Adipose tissue (tissue), 3 donors: Measurements from ENCODE around the gene NFIX. TPM values are rescaled to one million over a fixed set of nuclear protein-coding genes. Genes with fewer than 3 reads are reported as not detected.

Experiments
- H3K27ac ChIP-seq: one replicate; pipeline ENCODE4 v1.5.1; 2013; ENCODE audit warnings: low read depth, low read length
- WGBS, 3 donors: extraction: QIAGEN DNeasy Blood & Tissue Kit; methylation state at CpG; one replicate each; pipeline ENCODE4 v1.1.7; 2013; 5-methylcytosine and 5-hydroxymethylcytosine counted together
- polyA plus RNA-seq, 3 donors: library from polyadenylated mRNA; stranded (reverse); fragments of 200-250 nt; gene quantifications; one replicate each; pipeline ENCODE4 v1.2.3, GENCODE V29; 2013
- donor health status: healthy with polysubstance abuse.
- donor health status: Bipolar disorder and iron deficiency.
- donor health status: healthy.

The NFIX gene
- polyA plus RNA-seq, 3 donors = 12.3 to 88.6 (median 77.6) TPM

GRCh38 chr19:13025819-13026456, 30.7 kb downstream of the NFIX start:
- WGBS, 3 donors = 42 to 64% (median 49%) methylated on average over 7 of the region's 7 CpGs
- H3K27ac ChIP-seq = no peak overlapping the region

- no peak overlapping the region for H3K27ac ChIP-seq
- WGBS, 3 donors = 33 to 58% (median 49%) methylated on average over 14 of the region's 14 CpGs
Observed at GRCh38 chr19:13026462-13027370, 31.4 kb downstream of the NFIX start.

GRCh38 chr19:13027557-13027956, 32.3 kb downstream of the NFIX start:
- H3K27ac ChIP-seq = no peak overlapping the region
- WGBS, 3 donors = 77 to 86% (median 78%) methylated on average over 6 of the region's 6 CpGs

DNA sequence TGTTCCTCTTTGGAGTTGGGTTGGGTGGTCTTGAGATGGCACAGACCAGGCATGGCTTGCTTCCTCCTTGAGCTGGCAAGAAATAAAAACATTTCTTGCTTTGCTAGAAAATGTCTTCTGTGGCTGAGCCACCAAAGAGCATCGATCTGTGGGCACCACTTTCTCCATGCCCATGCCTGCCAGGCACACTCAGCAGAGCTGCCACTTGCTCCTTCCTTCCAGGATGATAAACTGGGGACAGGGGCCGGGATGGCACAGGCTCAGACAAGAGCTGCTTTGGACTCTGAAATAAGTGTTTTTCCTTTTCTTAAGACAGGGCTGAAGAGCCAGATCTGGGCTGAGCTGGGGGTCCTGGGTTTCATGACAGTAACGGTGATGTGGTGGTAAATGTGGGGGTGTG, 32.8 kb downstream of the NFIX start:
- WGBS, 3 donors = 80 to 92% (median 84%) methylated on average over 3 of the region's 3 CpGs
- no peak overlapping the region for H3K27ac ChIP-seq

GRCh38 chr19:13029301-13029880, 34.1 kb downstream of the NFIX start:
- 59 to 86% (median 69%) methylated on average over 9 of the region's 9 CpGs for WGBS, 3 donors
- no peak overlapping the region for H3K27ac ChIP-seq

DNA sequence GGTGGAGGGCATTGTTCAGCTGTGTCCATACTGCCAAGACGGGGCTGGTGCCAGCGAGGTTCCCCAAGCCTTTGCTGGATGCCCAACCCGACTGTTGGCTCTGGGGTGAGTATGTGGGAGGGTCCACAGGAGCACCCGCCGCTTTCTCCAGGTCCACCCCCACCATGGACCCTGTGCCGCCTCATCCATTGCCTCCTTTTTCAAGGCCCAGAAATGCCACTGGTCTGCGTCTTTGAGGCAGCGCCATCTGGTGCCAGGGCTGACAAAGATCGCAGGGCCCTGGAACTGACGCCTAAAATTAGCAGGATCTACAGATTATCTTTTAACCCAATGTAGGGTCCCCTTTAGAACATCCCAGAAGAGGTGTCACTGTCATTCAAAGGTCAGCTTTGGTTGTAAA, 34.6 kb downstream of the NFIX start:
- WGBS, 3 donors = 66 to 72% (median 70%) methylated on average over 10 of the region's 10 CpGs
- no peak overlapping the region for H3K27ac ChIP-seq

GRCh38 chr19:13031917-13032623, 36.8 kb downstream of the NFIX start:
- WGBS, 3 donors = 63 to 67% (median 63%) methylated on average over 12 of the region's 12 CpGs
- no peak overlapping the region for H3K27ac ChIP-seq

GRCh38 chr19:13032837-13033236, 37.6 kb downstream of the NFIX start:
- H3K27ac ChIP-seq = no peak overlapping the region
- 85 to 93% (median 85%) methylated on average over 13 of the region's 13 CpGs for WGBS, 3 donors

DNA sequence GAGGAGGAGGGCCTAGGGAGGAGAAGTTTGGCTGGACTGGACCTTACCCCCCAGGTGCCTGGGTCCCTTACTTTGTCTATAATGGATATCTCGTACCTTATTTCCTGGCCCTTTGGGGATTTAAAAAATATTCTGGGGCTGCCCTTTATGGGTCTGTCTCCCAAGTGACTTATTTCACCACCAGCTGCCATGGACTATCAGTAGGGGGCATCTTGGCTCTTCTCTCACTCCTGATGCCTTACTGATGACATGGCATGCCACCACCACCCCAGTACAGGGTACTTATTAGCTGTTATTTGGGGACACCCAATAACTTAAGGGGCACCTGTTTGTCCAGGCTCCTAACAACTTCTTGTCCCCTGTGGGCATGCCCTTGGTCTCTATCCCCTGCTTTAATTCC, 38.0 kb downstream of the NFIX start:
- WGBS, 3 donors = 81 to 91% (median 90%) methylated on average over 1 of the region's 1 CpG
- no peak overlapping the region for H3K27ac ChIP-seq

GRCh38 chr19:13033819-13034611, 38.7 kb downstream of the NFIX start:
- WGBS, 3 donors = 38 to 57% (median 56%) methylated on average over 8 of the region's 8 CpGs

DNA sequence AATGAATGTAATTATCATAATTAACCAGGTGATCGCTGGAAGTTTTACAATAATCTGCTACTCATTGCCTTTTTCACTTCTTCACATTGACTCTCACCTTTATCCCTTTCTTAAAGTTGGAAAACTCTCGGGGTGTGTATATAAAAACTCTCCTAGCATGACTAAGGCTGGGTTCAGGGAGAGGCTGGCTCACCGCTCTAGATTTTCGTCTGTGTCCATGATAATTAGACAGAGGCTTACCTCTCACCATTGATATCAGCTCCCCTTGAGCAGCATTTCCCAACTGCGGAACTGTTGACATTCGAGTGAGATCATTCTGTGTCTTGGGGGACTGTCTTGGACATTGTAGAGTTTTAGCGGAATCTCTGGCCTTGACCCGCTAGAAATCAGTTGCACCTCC, 39.4 kb downstream of the NFIX start:
- WGBS, 3 donors = 46 to 80% (median 77%) methylated on average over 8 of the region's 8 CpGs
- H3K27ac ChIP-seq = no peak overlapping the region

More at GRCh38 chr19:13033819-13034611, 38.7 kb downstream of the NFIX start:
- no peak overlapping the region for H3K27ac ChIP-seq

DNA sequence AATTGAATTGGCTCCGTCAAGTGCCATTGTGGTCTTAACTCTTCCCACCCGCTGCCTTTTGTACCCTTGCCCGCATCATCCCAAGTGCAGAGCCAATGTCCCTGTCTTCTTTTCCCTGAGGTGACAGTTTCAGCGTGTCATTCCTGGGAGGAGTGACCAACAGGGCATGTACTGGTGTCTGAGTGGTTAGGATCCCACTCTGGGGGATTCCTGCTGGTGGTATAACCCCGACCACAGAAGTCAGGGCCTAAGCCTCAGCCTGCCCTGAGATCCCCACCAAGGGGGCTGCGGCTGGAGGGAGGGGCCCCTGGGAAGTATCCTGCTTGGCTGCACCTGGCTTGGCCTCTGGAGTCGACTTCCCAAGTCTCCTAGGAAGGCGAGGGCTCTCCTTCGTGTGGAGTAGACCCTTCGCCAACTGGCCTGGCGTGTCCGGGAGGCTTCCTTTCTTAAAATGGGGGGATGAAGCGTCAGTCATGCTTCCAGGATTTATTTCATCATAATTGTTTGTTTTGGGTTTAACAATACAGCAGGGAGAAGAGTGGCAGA, 40.6 kb downstream of the NFIX start:
- H3K27ac ChIP-seq = no peak overlapping the region
- WGBS, 3 donors = 76 to 89% (median 85%) methylated on average over 13 of the region's 13 CpGs

GRCh38 chr19:13036366-13036976, 41.2 kb downstream of the NFIX start:
- 57 to 67% (median 62%) methylated on average over 18 of the region's 18 CpGs for WGBS, 3 donors
- peak overlapping the region; percentile 83 for H3K27ac ChIP-seq

DNA sequence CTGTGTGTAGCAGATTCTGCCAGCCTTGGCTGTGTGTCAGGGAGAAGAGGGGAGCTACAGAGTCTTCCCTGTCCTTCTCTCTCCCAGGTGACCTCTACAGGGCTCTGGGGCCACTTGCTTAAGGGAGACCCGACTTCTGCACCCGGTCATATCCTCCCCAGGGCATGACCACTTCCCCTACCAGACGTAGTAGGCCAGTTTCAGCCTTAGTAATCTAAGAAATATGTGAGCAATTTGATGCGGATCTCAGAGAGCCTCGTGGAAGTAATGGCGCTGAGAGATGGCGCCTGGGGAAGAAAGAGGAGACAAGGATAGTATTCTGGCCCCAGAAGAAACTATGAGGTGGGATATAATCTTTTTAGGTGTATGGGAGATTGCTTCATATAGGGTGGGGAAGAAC, 41.9 kb downstream of the NFIX start:
- peak overlapping the region; percentile 83 for H3K27ac ChIP-seq
- 37 to 74% (median 39%) methylated on average over 7 of the region's 7 CpGs for WGBS, 3 donors

GRCh38 chr19:13037731-13038130, 42.5 kb downstream of the NFIX start:
- peak overlapping the region; percentile 58 for H3K27ac ChIP-seq
- 76 to 87% (median 84%) methylated on average over 7 of the region's 7 CpGs for WGBS, 3 donors

GRCh38 chr19:13038306-13039210, 43.3 kb downstream of the NFIX start:
- H3K27ac ChIP-seq = no peak overlapping the region
- 74 to 87% (median 80%) methylated on average over 13 of the region's 13 CpGs for WGBS, 3 donors
